Cardiac fibroblast (primary cell): ENCODE data around the gene ST3GAL3.

Experiments used
- DNase-seq, 2 donors: peaks; one replicate each; pipeline versions ENCODE4 v3.0.0 to v3.0.0-alpha.2; 2010; ENCODE audit warnings: low read depth in 2 of 2
- H3K4me3 ChIP-seq, 2 donors: replicated peaks in 1 of 2; 1 replicate in 1 of 2; 2 replicates in 1 of 2; pipeline ENCODE4 v1.5.1; 2011; ENCODE audit warnings: low read depth in 2 of 2, low read length in 2 of 2, mild to moderate bottlenecking in 2 of 2, moderate library complexity in 1 of 2
- TF ChIP-seq, protein P1 (sequence below): IDR thresholded peaks from one replicate; pipeline ENCODE4 v1.5.1; 2011; ENCODE audit warnings: low read depth, mild to moderate bottlenecking, low read length, inconsistent platforms

The ST3GAL3 gene

DNA sequence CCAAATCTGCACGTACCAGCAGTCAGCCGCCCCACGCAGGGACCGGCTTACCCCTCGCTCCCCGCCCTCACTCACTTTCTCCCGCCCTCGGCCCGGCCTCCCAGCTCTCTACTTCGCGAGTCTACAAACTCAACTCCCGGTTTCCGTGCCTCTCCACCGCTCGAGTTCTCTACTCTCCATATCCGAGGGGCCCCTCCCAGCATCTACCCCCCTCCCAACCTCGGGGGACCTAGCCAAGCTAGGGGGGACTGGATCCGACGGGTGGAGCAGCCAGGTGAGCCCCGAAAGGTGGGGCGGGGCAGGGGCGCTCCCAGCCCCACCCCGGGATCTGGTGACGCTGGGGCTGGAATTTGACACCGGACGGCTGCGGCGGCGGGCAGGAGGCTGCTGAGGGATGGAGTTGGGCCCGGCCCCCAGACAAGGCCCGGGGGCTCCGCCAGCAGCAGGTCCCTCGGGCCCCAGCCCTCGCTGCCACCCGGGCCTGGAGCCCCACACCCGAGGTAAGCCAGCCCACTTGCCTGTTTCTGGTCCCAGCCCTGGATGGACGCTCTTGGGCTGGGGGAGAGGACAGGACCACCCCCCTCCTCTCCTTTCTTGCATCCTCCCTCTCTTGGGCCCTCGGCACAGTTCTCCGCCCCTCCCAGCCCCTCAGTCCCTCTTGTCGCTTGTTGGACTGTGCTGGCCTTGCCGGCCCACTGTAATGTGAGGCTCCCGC lies 226.2 kb downstream of the ST3GAL3 start, which contains the start of gene ARTN:
Gene ARTN (plus strand): TSS at position 416 of the 715 bp plus-strand sequence. CDS start 1,856 bp downstream, outside the sequence.
- TF ChIP-seq, protein P1, sequence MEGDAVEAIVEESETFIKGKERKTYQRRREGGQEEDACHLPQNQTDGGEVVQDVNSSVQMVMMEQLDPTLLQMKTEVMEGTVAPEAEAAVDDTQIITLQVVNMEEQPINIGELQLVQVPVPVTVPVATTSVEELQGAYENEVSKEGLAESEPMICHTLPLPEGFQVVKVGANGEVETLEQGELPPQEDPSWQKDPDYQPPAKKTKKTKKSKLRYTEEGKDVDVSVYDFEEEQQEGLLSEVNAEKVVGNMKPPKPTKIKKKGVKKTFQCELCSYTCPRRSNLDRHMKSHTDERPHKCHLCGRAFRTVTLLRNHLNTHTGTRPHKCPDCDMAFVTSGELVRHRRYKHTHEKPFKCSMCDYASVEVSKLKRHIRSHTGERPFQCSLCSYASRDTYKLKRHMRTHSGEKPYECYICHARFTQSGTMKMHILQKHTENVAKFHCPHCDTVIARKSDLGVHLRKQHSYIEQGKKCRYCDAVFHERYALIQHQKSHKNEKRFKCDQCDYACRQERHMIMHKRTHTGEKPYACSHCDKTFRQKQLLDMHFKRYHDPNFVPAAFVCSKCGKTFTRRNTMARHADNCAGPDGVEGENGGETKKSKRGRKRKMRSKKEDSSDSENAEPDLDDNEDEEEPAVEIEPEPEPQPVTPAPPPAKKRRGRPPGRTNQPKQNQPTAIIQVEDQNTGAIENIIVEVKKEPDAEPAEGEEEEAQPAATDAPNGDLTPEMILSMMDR = no peak
- DNase-seq = peak in 1 of 2 donors; percentile 6

GRCh38 chr1:43934101-43934985 lies 227.0 kb downstream of the ST3GAL3 start:
- TF ChIP-seq, protein P1 = peak; percentile 97

More for the DNA sequence above, 226.2 kb downstream of the ST3GAL3 start, which contains the start of gene ARTN:
- H3K4me3 ChIP-seq = peak within 1 kb of the TSS; percentile 39 to 43

DNA sequence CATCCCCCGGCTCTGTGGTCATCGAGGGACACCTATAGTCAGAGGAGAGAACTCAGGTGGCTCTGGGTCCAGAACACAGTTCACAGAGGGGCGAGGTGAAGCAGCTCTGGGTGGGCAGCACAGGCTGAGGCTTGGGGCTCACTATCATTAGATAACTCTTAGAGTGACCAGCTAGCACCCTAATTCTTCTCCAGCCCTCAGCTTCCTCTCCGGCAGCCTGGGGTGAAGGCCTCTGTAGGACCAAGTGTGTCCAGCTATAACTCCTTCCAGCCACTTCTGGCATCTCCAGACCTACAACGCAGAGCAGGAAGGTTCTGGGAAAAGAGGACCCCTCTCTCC lies 227.6 kb downstream of the ST3GAL3 start:
- TF ChIP-seq, protein P1 = no peak
- DNase-seq = no peak
- no peak overlapping the region for H3K4me3 ChIP-seq

More at GRCh38 chr1:43934101-43934985, 227.0 kb downstream of the ST3GAL3 start:
- no peak overlapping the region for H3K4me3 ChIP-seq
- DNase-seq = peak; percentile 66 to 69

GRCh38 chr1:43935711-43936427 lies 228.5 kb downstream of the ST3GAL3 start:
- no peak for DNase-seq
- H3K4me3 ChIP-seq = peak overlapping the region in 1 of 2 donors; percentile 10
- TF ChIP-seq, protein P1 = no peak

DNA sequence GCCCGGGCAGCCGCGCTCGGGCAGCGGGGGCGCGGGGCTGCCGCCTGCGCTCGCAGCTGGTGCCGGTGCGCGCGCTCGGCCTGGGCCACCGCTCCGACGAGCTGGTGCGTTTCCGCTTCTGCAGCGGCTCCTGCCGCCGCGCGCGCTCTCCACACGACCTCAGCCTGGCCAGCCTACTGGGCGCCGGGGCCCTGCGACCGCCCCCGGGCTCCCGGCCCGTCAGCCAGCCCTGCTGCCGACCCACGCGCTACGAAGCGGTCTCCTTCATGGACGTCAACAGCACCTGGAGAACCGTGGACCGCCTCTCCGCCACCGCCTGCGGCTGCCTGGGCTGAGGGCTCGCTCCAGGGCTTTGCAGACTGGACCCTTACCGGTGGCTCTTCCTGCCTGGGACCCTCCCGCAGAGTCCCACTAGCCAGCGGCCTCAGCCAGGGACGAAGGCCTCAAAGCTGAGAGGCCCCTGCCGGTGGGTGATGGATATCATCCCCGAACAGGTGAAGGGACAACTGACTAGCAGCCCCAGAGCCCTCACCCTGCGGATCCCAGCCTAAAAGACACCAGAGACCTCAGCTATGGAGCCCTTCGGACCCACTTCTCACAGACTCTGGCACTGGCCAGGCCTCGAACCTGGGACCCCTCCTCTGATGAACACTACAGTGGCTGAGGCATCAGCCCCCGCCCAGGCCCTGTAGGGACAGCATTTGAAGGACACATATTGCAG lies 229.3 kb downstream of the ST3GAL3 start:
- DNase-seq = peak; percentile 26 to 35
- TF ChIP-seq, protein P1 = peak; percentile 1
- H3K4me3 ChIP-seq = peak overlapping the region in 1 of 2 donors; percentile 10
